GM18907 (cell line): ENCODE results near the gene TEX261.
A peak's percentile ranks its signal among the peaks of the same experiment; 100 is the strongest.

Experiments
- ATAC-seq: cut with Tn5 transposase; IDR thresholded peaks from one replicate; pipeline ENCODE4 v1.9.1; 2021; ENCODE audit warnings: mild to moderate bottlenecking, moderate library complexity; ENCODE audit not compliant: unreplicated experiment

Gene TEX261

DNA sequence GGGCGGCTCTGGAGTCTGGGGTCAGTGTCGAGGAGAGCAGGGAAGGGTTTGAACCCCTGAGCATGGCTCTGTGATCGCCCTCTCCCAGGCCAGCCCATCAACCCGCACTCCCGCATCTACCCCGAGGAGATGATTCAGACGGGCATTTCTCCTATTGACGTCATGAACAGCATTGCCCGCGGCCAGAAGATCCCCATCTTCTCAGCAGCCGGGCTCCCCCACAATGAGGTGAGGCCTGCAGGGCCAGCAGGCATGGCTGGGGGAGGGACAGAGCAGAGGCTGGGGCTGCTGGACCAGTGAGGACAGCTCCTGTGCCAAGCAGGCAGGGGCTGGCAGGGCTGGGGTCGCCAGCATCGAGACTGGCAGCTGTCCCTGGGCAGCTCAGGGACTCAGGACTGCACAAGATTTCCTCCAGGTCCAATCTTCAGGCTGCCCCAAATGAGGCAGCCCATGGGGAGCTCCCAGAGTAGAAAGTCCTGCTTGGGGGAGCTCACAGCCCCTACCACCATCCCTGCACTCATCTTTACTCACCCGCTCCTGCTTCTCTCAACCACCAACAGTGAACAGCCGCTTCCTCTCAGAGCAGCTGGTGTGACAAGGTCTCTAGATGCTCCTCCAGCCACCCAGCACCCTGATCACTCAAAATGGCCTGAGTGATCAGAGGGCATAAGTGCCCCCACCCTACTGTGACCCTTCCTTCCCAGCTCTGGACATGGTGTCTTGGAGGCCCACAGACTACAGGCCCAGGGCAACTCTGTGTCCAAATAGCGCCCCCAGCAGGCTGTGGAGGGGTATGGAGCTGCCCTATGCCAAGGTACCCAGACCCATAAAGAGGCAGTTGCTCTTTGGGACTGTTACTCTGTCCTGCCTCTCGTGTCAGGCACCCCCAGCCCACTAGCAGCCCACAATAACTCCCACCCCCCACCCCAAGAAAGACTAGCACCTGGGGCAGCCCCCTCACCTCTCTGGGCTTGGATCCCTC lies 34.5 kb downstream of the TEX261 start:
- ATAC-seq = no peak

GRCh38 chr2:70959271-70959761 lies 35.4 kb downstream of the TEX261 start:
- no peak for ATAC-seq

GRCh38 chr2:70958759-70959158 lies 35.9 kb downstream of the TEX261 start:
- ATAC-seq = no peak

GRCh38 chr2:70957798-70958197 lies 36.9 kb downstream of the TEX261 start:
- no peak for ATAC-seq

GRCh38 chr2:70956141-70956540 lies 38.5 kb downstream of the TEX261 start:
- no peak for ATAC-seq

- ATAC-seq = no peak
Measured at GRCh38 chr2:70954886-70955285, 39.8 kb downstream of the TEX261 start.

DNA sequence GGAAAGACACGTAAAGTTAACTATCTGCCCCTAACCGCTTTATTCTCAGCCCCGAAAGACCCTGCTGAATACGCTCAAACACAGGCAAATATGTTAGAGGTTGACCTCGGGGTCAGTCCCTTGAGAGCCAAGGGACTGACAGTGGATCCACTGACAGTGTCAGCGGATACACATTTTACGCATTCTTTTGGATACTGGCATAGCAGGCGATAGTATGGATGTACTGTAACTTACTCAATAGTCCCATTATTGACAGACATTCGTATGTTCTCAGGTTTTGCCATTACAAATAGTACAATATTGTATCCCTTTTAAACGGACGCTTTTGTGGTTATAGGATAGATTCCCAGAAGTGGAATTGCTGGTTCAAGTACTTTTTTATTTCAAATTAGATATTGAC lies 45.6 kb downstream of the TEX261 start:
- ATAC-seq = no peak

DNA sequence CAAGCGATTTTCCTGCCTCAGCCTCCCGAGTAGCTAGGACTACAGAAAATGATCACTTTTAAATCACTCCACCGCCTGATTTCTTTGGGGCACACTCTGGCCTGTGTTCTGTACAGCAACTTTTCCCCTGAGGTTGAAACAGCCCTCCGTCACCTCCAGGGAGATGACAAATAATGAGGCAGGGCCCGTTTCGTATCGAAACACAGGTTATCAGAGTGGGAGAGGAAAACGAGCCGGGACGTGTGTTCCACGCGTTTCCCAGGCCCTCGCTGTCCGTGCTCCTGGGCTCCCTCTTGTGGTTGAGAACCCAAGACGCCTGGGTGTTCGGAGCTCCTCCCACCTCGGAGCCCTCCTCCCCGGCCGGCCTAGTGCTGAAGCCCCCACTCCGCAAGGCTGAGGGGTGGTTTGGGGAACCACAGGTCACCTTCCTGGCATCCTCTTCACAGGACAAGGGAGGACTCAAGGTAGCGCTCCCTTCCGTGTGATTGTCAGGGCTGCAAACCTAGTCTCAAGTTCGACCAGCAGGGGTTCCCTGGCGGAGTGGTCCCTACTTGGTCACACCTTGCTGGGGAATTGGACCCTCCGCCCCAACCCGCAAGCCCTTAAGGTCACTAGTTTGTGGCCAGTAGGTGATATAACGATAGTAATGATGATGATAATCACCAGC lies 46.2 kb downstream of the TEX261 start:
- ATAC-seq = peak; percentile 92

- no peak for ATAC-seq
Measured at GRCh38 chr2:70947556-70948184, 47.0 kb downstream of the TEX261 start.

DNA sequence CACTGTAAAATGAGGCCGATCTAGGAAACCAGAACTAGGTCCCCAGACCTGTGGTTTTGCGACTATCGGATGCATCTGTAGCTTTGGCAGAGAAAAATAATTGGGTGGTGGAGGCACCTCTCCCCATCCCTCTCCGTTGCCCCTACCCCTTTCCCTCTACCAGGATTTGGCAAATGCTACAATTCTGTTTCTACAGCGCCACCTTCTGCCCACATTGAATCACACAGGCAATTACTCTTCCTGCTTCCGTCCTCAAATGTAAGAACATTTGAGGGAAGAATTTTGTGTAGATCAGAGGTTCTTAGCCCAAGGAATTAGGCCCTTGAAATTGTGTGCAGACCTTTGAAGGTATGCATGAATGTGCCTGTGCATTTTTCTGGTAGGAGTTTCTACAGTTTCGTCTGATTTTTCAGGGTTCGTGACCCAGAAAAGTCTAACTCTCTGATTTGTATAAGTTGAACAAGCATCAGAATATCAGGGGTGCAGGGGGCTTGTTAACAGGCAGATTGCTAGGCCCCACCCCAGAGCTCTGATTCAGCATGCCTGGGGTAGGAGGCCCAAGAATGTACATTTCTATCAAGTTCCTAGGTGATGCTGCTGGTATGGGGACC lies 47.7 kb downstream of the TEX261 start:
- ATAC-seq = no peak

DNA sequence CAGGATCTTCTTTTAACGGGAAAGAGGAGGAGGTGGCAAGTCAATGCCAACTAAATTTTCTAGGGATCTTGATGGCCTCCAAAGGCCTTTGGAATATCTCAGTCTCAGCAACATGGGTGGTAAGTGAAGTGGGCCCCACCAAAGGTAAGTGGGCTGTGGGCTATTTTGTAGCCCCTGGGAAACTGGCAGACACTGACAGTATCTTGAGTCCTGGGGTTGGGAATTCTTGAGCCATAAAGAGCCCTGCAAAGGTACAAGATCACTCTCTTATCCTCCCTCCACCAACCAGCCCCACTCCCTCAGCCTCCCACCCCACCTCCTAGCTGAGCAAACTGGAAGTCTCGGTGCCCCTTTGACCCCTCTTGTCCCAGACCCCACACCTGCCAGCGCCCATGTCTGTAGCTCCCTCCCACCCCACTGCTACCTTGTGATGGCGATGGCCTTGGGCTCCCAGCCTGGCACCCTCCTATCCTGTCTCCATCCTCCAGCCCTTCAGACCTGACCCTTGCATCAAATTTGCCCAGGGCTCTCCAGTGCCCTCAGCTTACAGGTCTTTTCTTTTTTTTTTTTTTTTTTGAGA lies 50.5 kb downstream of the TEX261 start:
- ATAC-seq = no peak

- no peak for ATAC-seq
Measured at GRCh38 chr2:70943205-70943871, 51.3 kb downstream of the TEX261 start.

DNA sequence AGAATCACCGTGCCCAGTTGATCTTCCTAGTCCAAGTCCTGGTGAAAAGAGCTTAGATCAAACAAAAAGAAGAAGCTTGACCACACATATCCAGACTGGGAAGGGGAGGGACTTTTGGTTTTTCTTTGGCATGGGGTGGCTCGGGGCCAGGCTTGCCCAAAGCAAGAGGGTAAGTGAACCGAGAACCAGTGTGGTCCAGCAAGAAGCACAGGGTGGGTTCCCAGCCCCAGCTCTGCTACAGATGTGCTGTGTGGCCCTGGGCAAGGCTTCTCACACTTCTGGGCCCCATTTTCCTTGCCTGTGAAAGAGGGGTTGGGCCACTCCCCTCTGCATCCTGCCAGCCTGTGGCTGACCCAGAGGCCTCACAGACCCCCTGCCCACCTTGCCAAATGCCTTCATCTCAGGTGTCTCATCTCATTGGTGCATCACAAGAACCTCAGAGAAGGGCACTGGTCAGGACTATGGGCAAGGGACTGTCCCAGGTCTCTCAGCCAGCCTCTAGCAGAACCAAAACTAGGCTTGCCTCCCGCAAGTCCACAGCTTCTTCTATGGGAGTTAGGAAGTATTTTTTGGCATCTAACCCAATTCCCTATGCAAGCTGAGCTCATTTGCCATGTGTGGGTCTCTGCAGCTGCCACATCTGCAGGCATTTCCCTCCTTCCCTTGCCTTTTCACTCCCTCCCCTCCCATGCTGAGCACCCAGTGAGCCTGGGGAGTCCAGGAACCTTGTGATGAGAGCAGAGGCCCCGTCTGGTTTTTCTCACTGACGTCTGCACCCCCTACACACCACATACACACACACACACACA lies 52.1 kb downstream of the TEX261 start:
- ATAC-seq = no peak

- no peak for ATAC-seq
Measured at GRCh38 chr2:70941701-70942100, 53.0 kb downstream of the TEX261 start.

- ATAC-seq = no peak
Measured at GRCh38 chr2:70941186-70941585, 53.5 kb downstream of the TEX261 start.

GRCh38 chr2:70939839-70940580 lies 54.7 kb downstream of the TEX261 start:
- no peak for ATAC-seq

DNA sequence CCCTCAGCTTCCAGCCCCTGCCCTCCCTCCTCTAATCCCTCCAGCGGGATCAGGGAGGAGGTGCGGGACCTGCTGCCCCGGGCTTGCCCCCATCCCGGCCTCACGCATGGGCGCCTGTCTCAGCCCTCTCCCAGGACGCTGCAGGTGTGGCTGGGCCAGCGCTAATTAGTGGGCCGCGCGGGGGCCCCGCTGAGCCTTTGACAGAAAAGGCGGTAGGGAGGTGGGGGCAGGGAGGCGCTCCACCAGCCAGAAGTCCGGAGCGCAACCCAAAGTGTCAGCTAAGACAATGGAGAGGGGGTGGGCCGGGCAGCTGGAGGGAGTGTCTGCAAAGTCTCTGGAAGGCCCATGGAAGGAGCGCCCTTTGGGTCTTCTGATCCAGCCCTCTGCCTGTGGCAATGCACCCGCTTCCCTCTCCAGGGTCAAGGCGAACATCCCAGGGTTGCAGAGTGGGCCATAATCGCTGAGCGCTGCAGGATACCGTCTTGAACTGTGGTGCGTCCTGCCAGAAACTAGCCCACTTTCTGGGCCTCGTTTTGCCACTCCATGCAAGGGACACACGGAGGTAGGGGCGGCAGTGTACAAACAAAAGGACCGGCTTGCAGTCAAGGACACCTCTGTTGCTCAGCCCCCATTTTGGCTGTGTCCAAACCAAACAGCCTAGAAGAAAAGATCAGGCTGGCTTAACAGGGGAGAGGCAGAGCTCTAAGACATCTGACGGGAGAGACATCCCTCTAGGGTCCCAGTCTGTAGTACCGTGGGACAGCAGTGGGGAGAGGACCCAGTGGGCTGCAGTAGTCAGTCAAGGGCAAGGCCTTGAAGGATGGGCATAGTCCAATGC lies 55.5 kb downstream of the TEX261 start:
- no peak for ATAC-seq

DNA sequence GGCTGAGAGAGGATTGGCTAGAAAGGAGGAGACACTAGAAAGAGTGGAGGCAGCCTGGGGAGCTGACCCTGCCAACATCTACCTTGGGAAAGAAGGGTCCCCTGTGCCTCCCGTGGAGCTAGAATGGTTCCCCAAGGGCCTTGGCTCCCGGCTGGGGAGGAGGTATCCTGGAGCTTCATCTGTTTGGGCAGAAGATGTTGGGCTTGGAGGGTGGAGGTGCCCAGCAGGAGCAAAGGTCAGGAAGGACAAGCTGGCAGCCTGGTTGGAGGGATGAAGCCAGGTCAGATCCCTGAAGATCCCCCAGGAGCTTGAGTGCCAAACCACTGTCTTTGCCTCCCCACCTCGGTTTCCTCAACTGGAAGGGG lies 56.1 kb downstream of the TEX261 start:
- no peak for ATAC-seq
